Tibial nerve (tissue), 3 donors: ENCODE results near the gene DCP1B.

Experiments
- CTCF ChIP-seq, 5 experiments: fragments of 200-600 bp in 3 of 5; fragments of 450-650 bp in 2 of 5; sonication (generic) in 3 of 5; IDR thresholded peaks; one replicate each; pipeline ENCODE4 v1.5.1; 2016 to 2019; ENCODE audit warnings: antibody characterized with exemption in 5 of 5, mild to moderate bottlenecking in 3 of 5, moderate library complexity in 2 of 5
- POLR2A ChIP-seq, 2 donors: fragments of 450-650 bp; IDR thresholded peaks; one replicate each; pipeline ENCODE4 v1.6.1; 2017; ENCODE audit warnings: antibody characterized with exemption in 2 of 2, mild to moderate bottlenecking in 2 of 2, moderate library complexity in 2 of 2

- TF ChIP-seq CTCF (IDR thresholded peaks at IDR 0.05): no peak
- no peak for TF ChIP-seq POLR2A (IDR thresholded peaks at IDR 0.05)
Observed at GRCh38 chr12:2049604-2050540, 45.6 kb upstream of the DCP1B start.
